HEK293 (cell line): ENCODE measurements around the gene KANK3.

Experiments used
- CTCF ChIA-PET: fragments of 350-600 bp; formaldehyde crosslinking; extraction: SDS; loops from one replicate; lab custom pipeline; 2021; ENCODE audit warnings: antibody characterized with exemption; lab: Yijun Ruan, JAX
- POLR2A ChIA-PET: fragments of 300-600 bp; formaldehyde crosslinking; extraction: SDS; loops from one replicate; lab custom pipeline; 2020; ENCODE audit warnings: antibody characterized with exemption, inconsistent platforms; lab: Yijun Ruan, JAX
- H3K27ac ChIP-seq: fragments of 200-500 bp; sonication (Bioruptor generic); 2 replicates; pipeline ENCODE4 v1.5.1; 2014; ENCODE audit warnings: low read depth, low read length, control low read depth, inconsistent platforms; ENCODE audit errors: extremely low read depth
- H3K36me3 ChIP-seq, 2 experiments: fragments of 200-500 bp in 1 of 2; sonication (Bioruptor generic) in 1 of 2; 1 replicate in 1 of 2; 2 replicates in 1 of 2; pipeline ENCODE4 v1.5.1; 2014 to 2017; ENCODE audit warnings: inconsistent platforms in 2 of 2, low read length in 2 of 2; ENCODE audit not compliant: control insufficient read depth in 2 of 2, insufficient read depth in 1 of 2
- H3K4me1 ChIP-seq: fragments of 200-500 bp; sonication (Bioruptor generic); 2 replicates; pipeline ENCODE4 v1.5.1; 2014; ENCODE audit warnings: mild to moderate bottlenecking, low read length, inconsistent platforms; ENCODE audit not compliant: control insufficient read depth, insufficient read depth
- H3K4me3 ChIP-seq: 2 replicates; pipeline ENCODE4 v1.5.1; 2011; ENCODE audit warnings: low read depth, mild to moderate bottlenecking, control low read depth, low read length, moderate library complexity
- H3K9me3 ChIP-seq: fragments of 200-500 bp; sonication (Bioruptor generic); 2 replicates; pipeline ENCODE4 v1.5.1; 2014; ENCODE audit warnings: low read depth, low read length, inconsistent platforms; ENCODE audit not compliant: control insufficient read depth, insufficient read depth
- BCL11B ChIP-seq: fragments of 450-650 bp; formaldehyde crosslinking; IDR thresholded peaks from 2 replicates; pipeline ENCODE4 v1.5.1; 2016; ENCODE audit warnings: low read depth, missing biosample characterization, missing genetic modification characterization
- KLF10 ChIP-seq: fragments of 450-650 bp; IDR thresholded peaks from 2 replicates; pipeline ENCODE4 v1.5.1; 2018; ENCODE audit warnings: missing biosample characterization, mild to moderate bottlenecking, missing genetic modification characterization
- REPIN1 ChIP-seq: fragments of 450-650 bp; formaldehyde crosslinking; IDR thresholded peaks from 2 replicates; pipeline ENCODE4 v1.5.1; 2017; ENCODE audit warnings: missing biosample characterization, missing genetic modification characterization, low read depth
- ZFHX2 ChIP-seq: fragments of 450-650 bp; formaldehyde crosslinking; conservative IDR thresholded peaks from 2 replicates; pipeline ENCODE4 v1.5.1; 2016; ENCODE audit warnings: missing biosample characterization, missing genetic modification characterization
- ZFP37 ChIP-seq: fragments of 450-650 bp; formaldehyde crosslinking; IDR thresholded peaks from 2 replicates; pipeline ENCODE4 v1.5.1; 2016; ENCODE audit warnings: missing biosample characterization, missing genetic modification characterization
- ZFP41 ChIP-seq: fragments of 450-650 bp; formaldehyde crosslinking; IDR thresholded peaks from 2 replicates; pipeline ENCODE4 v1.5.1; 2016; ENCODE audit warnings: missing biosample characterization, missing genetic modification characterization, borderline replicate concordance
- ZNF211 ChIP-seq: fragments of 450-650 bp; formaldehyde crosslinking; IDR thresholded peaks from 2 replicates; pipeline ENCODE4 v1.5.1; 2016; ENCODE audit warnings: low read depth, missing biosample characterization, missing genetic modification characterization
- ZNF24 ChIP-seq: fragments of 450-650 bp; formaldehyde crosslinking; IDR thresholded peaks from 2 replicates; pipeline ENCODE4 v1.5.1; 2016; ENCODE audit warnings: missing biosample characterization, missing genetic modification characterization
- ZNF274 ChIP-seq, 2 experiments: fragments of 200-500 bp in 1 of 2; fragments of 450-650 bp in 1 of 2; sonication (Bioruptor generic) in 1 of 2; formaldehyde crosslinking in 1 of 2; IDR thresholded peaks; 2 replicates each; pipeline versions ENCODE4 v1.5.1 to v1.6.1; 2014 to 2016; ENCODE audit warnings: borderline replicate concordance in 1 of 2, inconsistent platforms in 1 of 2, low read length in 1 of 2, missing biosample characterization in 1 of 2, missing genetic modification characterization in 1 of 2
- ZNF585B ChIP-seq: fragments of 450-650 bp; formaldehyde crosslinking; IDR thresholded peaks from 2 replicates; pipeline ENCODE4 v1.5.1; 2016; ENCODE audit warnings: missing biosample characterization, missing genetic modification characterization
- ZNF626 ChIP-seq: fragments of 450-650 bp; sonication (Bioruptor Pico); formaldehyde crosslinking; IDR thresholded peaks from 2 replicates; pipeline ENCODE4 v1.5.1; 2018; ENCODE audit warnings: missing biosample characterization, missing genetic modification characterization, inconsistent platforms
- ZNF654 ChIP-seq: fragments of 450-650 bp; formaldehyde crosslinking; IDR thresholded peaks from 2 replicates; pipeline ENCODE4 v1.5.1; 2016; ENCODE audit warnings: low read depth, missing biosample characterization, missing genetic modification characterization
- TF ChIP-seq, protein P1 (sequence below): fragments of 450-650 bp; formaldehyde crosslinking; IDR thresholded peaks from 2 replicates; pipeline ENCODE4 v1.5.1; 2016; ENCODE audit warnings: missing biosample characterization, missing genetic modification characterization, borderline replicate concordance
- TF ChIP-seq, protein P2 (sequence below): fragments of 450-650 bp; formaldehyde crosslinking; IDR thresholded peaks from 2 replicates; pipeline ENCODE4 v1.5.1; 2016; ENCODE audit warnings: missing biosample characterization, missing genetic modification characterization
- TF ChIP-seq, protein P3 (sequence below): fragments of 450-650 bp; formaldehyde crosslinking; IDR thresholded peaks from 2 replicates; pipeline ENCODE4 v1.5.1; 2017; ENCODE audit warnings: missing biosample characterization, missing genetic modification characterization
- TF ChIP-seq, protein P4 (sequence below): fragments of 450-650 bp; formaldehyde crosslinking; IDR thresholded peaks from 2 replicates; pipeline ENCODE4 v1.5.1; 2016; ENCODE audit warnings: missing biosample characterization, missing genetic modification characterization
- TF ChIP-seq, protein P5 (sequence below): fragments of 450-650 bp; formaldehyde crosslinking; IDR thresholded peaks from 2 replicates; pipeline ENCODE4 v1.5.1; 2016; ENCODE audit warnings: missing biosample characterization, missing genetic modification characterization
- TF ChIP-seq, protein P6 (sequence below): fragments of 450-650 bp; IDR thresholded peaks from 2 replicates; pipeline ENCODE4 v1.5.1; 2018; ENCODE audit warnings: missing biosample characterization, mild to moderate bottlenecking, missing genetic modification characterization

The KANK3 gene

DNA sequence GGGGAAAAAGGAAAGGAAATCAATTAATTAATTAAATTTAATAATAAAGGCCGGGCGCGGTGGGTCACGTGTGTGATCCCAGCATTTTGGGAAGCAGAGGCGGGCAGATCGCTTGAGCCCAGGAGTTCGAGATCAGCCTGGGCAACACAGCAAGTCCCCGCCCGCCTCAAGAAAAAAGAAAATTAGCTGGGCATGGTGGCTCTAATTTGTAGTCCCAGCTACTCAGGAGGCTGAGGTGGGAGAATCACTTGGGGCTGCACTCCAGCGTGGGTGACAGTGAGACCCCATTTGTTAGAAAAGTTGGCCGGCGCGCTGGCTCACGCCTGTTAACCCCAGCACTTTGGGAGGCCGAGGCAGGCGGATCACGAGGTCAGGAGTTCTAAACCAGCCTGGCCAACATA lies 34.2 kb downstream of the KANK3 start:
- CTCF ChIA-PET, result interaction anchor here (0.6 to 1.0 kb wide), 2 partner anchors 34 to 271 kb away, joined by 3 read pairs; partner anchors contain the start of gene KANK3
- TF ChIP-seq ZNF24 (0 out of 2 replicates have a peak, but pooled peaks have one; percentile 1), ZNF274 (IDR thresholded peaks at IDR 0.05; ENCODE audit: low read length) (no peak), ZNF274 (tag by site-specific recombination; IDR thresholded peaks at IDR 0.05; ENCODE audit: borderline replicate concordance) (no peak)
- TF ChIP-seq, all 188 proteins: peak for 1
- POLR2A ChIA-PET, result interaction anchor here (0.6 to 1.4 kb wide), 4 partner anchors 9 to 310 kb away, joined by 3 to 4 read pairs (median 3); no protein-coding TSS in a partner anchor
- H3K27ac ChIP-seq, result no peak overlapping the region
- no peaks in the 10 kb centered on the region for H3K4me1 ChIP-seq
- peaks cover 13 to 40% of the 10 kb centered on the region in 2 experiments; a peak in 2 of 3 replicates for H3K36me3 ChIP-seq
- no peaks in the 10 kb centered on the region for H3K9me3 ChIP-seq
- no peak overlapping the region for H3K4me3 ChIP-seq

DNA sequence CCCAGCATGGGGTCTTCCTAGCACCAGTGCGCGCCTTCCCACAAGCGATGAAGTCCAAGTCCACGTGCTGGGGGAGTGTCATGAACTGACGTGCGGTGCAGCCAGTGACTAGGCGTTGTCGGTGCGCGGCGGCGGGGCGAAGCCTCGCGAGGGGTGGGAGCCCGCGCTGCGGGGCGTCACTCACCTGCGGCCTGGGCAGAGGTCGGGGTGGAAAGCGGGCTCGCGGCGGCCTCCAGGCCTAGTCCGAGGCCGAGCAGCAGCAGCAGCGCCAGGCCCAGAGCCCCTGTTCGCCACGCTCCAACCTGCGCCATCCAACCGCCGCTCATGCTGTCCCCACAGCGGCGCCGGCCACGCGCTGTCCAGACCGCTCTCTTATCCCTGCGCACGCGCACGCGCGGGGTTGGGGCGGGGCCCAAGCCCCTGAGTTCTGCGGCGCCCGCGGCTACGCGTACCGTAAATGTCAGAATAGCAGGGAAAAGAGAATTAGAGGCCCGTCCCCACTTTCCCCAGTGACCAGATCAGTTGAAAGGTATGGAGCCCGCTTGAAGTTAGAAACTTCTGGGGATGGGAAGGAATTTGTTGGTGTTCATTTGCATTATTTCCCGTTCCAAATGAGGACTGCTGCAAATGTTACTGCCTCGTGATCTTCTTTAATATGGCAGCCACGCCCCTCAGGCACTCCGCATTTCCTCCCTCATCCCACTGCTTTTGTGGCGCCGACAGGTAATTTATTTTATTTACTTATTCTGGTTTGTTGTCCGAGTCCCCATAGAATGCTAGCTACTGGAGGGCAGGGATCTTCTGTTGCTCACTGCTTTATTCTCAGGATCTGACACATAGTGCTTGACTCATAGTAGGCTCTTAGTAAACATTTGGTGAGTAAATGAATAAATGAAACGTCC lies 34.8 kb downstream of the KANK3 start, which contains the start of gene CD320:
Gene CD320, minus strand, starts transcription at position 394 of the 902 bp plus-strand sequence. Its CDS starts 68 bp downstream, at position 326.
- H3K36me3 ChIP-seq, result peaks cover 12 to 37% of the 10 kb centered on the region in 2 experiments; a peak in 2 of 3 replicates
- ChIA-PET CTCF (interaction anchor here (0.6 to 0.7 kb wide), 2 partner anchors 23 to 35 kb away, joined by 3 read pairs; partner anchors contain the start of gene KANK3), POLR2A (interaction anchor here (0.6 to 1.4 kb wide), 4 partner anchors 10 to 311 kb away, joined by 3 to 4 read pairs (median 3); no protein-coding TSS in a partner anchor)
- H3K27ac ChIP-seq, result peak within 1 kb of the TSS; percentile 50; the same call in 1 of the 2 replicates
- H3K9me3 ChIP-seq, result no peaks in the 10 kb centered on the region
- peak within 1 kb of the TSS; percentile 62 for H3K4me3 ChIP-seq
- H3K4me1 ChIP-seq, result no peaks in the 10 kb centered on the region
- TF ChIP-seq BCL11B (tag by site-specific recombination), result peak; percentile 70; the same call in 1 of the 2 replicates
- TF ChIP-seq, protein P1, sequence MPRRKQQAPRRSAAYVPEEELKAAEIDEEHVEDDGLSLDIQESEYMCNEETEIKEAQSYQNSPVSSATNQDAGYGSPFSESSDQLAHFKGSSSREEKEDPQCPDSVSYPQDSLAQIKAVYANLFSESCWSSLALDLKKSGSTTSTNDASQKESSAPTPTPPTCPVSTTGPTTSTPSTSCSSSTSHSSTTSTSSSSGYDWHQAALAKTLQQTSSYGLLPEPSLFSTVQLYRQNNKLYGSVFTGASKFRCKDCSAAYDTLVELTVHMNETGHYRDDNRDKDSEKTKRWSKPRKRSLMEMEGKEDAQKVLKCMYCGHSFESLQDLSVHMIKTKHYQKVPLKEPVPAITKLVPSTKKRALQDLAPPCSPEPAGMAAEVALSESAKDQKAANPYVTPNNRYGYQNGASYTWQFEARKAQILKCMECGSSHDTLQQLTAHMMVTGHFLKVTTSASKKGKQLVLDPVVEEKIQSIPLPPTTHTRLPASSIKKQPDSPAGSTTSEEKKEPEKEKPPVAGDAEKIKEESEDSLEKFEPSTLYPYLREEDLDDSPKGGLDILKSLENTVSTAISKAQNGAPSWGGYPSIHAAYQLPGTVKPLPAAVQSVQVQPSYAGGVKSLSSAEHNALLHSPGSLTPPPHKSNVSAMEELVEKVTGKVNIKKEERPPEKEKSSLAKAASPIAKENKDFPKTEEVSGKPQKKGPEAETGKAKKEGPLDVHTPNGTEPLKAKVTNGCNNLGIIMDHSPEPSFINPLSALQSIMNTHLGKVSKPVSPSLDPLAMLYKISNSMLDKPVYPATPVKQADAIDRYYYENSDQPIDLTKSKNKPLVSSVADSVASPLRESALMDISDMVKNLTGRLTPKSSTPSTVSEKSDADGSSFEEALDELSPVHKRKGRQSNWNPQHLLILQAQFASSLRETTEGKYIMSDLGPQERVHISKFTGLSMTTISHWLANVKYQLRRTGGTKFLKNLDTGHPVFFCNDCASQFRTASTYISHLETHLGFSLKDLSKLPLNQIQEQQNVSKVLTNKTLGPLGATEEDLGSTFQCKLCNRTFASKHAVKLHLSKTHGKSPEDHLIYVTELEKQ (tag by site-specific recombination), result no peak; the same call in 1 of the 2 replicates
- no peak for TF ChIP-seq ZFP41 (tag by site-specific recombination)
- peak; percentile 62; the same call in 1 of the 2 replicates for TF ChIP-seq ZFP37 (tag by site-specific recombination)
- TF ChIP-seq ZNF585B (tag by site-specific recombination), result no peak
- TF ChIP-seq, protein P2, sequence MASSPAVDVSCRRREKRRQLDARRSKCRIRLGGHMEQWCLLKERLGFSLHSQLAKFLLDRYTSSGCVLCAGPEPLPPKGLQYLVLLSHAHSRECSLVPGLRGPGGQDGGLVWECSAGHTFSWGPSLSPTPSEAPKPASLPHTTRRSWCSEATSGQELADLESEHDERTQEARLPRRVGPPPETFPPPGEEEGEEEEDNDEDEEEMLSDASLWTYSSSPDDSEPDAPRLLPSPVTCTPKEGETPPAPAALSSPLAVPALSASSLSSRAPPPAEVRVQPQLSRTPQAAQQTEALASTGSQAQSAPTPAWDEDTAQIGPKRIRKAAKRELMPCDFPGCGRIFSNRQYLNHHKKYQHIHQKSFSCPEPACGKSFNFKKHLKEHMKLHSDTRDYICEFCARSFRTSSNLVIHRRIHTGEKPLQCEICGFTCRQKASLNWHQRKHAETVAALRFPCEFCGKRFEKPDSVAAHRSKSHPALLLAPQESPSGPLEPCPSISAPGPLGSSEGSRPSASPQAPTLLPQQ (tag by site-specific recombination), result peak; percentile 93
- no peak for TF ChIP-seq ZNF626 (tag by site-specific recombination)
- TF ChIP-seq ZFHX2 (tag by site-specific recombination), result peak; percentile 33; the same call in 1 of the 2 replicates
- TF ChIP-seq, protein P3, sequence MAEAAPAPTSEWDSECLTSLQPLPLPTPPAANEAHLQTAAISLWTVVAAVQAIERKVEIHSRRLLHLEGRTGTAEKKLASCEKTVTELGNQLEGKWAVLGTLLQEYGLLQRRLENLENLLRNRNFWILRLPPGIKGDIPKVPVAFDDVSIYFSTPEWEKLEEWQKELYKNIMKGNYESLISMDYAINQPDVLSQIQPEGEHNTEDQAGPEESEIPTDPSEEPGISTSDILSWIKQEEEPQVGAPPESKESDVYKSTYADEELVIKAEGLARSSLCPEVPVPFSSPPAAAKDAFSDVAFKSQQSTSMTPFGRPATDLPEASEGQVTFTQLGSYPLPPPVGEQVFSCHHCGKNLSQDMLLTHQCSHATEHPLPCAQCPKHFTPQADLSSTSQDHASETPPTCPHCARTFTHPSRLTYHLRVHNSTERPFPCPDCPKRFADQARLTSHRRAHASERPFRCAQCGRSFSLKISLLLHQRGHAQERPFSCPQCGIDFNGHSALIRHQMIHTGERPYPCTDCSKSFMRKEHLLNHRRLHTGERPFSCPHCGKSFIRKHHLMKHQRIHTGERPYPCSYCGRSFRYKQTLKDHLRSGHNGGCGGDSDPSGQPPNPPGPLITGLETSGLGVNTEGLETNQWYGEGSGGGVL (tag by site-specific recombination), result no peak
- 0 out of 2 replicates have a peak, but pooled peaks have one; percentile 27 for TF ChIP-seq REPIN1
- TF ChIP-seq, protein P4, sequence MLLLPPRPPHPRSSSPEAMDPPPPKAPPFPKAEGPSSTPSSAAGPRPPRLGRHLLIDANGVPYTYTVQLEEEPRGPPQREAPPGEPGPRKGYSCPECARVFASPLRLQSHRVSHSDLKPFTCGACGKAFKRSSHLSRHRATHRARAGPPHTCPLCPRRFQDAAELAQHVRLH, result peak; percentile 69
- TF ChIP-seq, protein P5, sequence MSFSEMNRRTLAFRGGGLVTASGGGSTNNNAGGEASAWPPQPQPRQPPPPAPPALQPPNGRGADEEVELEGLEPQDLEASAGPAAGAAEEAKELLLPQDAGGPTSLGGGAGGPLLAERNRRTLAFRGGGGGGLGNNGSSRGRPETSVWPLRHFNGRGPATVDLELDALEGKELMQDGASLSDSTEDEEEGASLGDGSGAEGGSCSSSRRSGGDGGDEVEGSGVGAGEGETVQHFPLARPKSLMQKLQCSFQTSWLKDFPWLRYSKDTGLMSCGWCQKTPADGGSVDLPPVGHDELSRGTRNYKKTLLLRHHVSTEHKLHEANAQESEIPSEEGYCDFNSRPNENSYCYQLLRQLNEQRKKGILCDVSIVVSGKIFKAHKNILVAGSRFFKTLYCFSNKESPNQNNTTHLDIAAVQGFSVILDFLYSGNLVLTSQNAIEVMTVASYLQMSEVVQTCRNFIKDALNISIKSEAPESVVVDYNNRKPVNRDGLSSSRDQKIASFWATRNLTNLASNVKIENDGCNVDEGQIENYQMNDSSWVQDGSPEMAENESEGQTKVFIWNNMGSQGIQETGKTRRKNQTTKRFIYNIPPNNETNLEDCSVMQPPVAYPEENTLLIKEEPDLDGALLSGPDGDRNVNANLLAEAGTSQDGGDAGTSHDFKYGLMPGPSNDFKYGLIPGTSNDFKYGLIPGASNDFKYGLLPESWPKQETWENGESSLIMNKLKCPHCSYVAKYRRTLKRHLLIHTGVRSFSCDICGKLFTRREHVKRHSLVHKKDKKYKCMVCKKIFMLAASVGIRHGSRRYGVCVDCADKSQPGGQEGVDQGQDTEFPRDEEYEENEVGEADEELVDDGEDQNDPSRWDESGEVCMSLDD (tag by site-specific recombination), result no peak
- TF ChIP-seq KLF10 (tag by site-specific recombination), result peak; percentile 98
- TF ChIP-seq ZNF654 (tag by site-specific recombination), result 0 out of 2 replicates have a peak, but pooled peaks have one; percentile 1
- TF ChIP-seq ZNF211, result no peak
- TF ChIP-seq, protein P6, sequence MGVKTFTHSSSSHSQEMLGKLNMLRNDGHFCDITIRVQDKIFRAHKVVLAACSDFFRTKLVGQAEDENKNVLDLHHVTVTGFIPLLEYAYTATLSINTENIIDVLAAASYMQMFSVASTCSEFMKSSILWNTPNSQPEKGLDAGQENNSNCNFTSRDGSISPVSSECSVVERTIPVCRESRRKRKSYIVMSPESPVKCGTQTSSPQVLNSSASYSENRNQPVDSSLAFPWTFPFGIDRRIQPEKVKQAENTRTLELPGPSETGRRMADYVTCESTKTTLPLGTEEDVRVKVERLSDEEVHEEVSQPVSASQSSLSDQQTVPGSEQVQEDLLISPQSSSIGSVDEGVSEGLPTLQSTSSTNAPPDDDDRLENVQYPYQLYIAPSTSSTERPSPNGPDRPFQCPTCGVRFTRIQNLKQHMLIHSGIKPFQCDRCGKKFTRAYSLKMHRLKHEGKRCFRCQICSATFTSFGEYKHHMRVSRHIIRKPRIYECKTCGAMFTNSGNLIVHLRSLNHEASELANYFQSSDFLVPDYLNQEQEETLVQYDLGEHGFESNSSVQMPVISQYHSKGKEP (tag by site-specific recombination), result peak; percentile 64; the same call in 1 of the 2 replicates
